Thoracic aorta (tissue), 2 donors: ENCODE data around the gene LAGE3. TPM values are rescaled to one million over a fixed set of nuclear protein-coding genes. Genes with fewer than 3 reads are reported as not detected.

Experiments
- ATAC-seq: fragments of 150-250 bp; one replicate; pipeline ENCODE4 v1.8.0; 2017; ENCODE audit warnings: low read depth; ENCODE audit not compliant: insufficient number of reproducible peaks, low FRiP score
- DNase-seq: peaks from one replicate; pipeline ENCODE4 v3.0.0-alpha.2; 2020; ENCODE audit warnings: low spot score
- H3K27ac ChIP-seq, 2 donors: fragments of 200-600 bp; sonication (generic); 1 replicate in 1 of 2; 2 replicates in 1 of 2; pipeline ENCODE4 v1.5.1; 2016; ENCODE audit warnings: mild to moderate bottlenecking in 2 of 2, moderate library complexity in 2 of 2
- H3K27me3 ChIP-seq: fragments of 200-600 bp; sonication (generic); replicated peaks from 2 replicates; pipeline ENCODE4 v1.6.0; 2016; ENCODE audit warnings: mild to moderate bottlenecking; ENCODE audit not compliant: insufficient read depth
- H3K36me3 ChIP-seq: fragments of 200-600 bp; sonication (generic); one replicate; pipeline ENCODE4 v1.5.1; 2016
- H3K4me1 ChIP-seq, 2 donors: fragments of 200-600 bp; sonication (generic); 1 replicate in 1 of 2; 2 replicates in 1 of 2; pipeline versions ENCODE4 v1.5.1 to v1.6.0; 2016; ENCODE audit warnings: low read depth in 2 of 2, mild to moderate bottlenecking in 1 of 2; ENCODE audit not compliant: control insufficient read depth in 1 of 2
- H3K4me3 ChIP-seq: fragments of 200-600 bp; sonication (generic); 2 replicates; pipeline ENCODE4 v1.5.1; 2016; ENCODE audit warnings: mild to moderate bottlenecking
- H3K9me3 ChIP-seq: fragments of 200-600 bp; sonication (generic); 2 replicates; pipeline ENCODE4 v1.5.1; 2016
- total RNA-seq, 2 donors: library from RNA; depleted of rRNA; stranded (reverse); fragments of >200 nt; gene quantifications; one replicate each; pipeline versions ENCODE4 v1.1.0 to v1.2.3, GENCODE V29; 2016
- TF ChIP-seq, protein P1 (sequence below): fragments of 200-600 bp; sonication (generic); IDR thresholded peaks from one replicate; pipeline ENCODE4 v1.5.1; 2019; ENCODE audit warnings: antibody characterized with exemption

LAGE3 gene
- total RNA-seq, 2 donors from 2014 or later: 2.1 to 8.9 TPM

DNA sequence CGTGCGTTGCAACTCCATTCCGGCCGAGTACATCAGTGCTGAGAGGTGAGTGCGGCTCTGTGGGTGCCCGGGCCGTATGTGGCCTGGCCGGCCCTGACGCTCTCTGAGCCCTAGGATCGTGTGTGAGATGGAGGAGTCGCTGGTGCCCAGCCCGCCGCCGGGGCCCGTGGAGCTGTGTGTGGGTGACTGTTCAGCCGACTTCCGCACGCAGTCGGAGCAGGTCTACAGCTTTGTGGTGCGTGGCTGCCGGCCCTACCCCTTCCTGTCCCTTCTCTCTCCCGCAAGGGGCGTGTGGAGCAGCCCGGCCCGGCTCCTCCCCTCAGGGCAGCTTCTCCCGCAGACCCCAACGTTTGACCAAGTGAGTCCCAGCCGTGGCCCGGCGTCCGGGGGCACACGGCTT lies 13.0 kb downstream of the LAGE3 start:
- no peak for DNase-seq
- H3K27ac ChIP-seq: no peak overlapping the region
- no peak overlapping the region for H3K4me3 ChIP-seq
- no peaks in the 10 kb centered on the region for H3K9me3 ChIP-seq
- H3K36me3 ChIP-seq: peaks cover 16% of the 10 kb centered on the region
- no peaks in the 10 kb centered on the region for H3K4me1 ChIP-seq
- ATAC-seq: no peak
- no peaks in the 10 kb centered on the region for H3K27me3 ChIP-seq
- TF ChIP-seq, protein P1, sequence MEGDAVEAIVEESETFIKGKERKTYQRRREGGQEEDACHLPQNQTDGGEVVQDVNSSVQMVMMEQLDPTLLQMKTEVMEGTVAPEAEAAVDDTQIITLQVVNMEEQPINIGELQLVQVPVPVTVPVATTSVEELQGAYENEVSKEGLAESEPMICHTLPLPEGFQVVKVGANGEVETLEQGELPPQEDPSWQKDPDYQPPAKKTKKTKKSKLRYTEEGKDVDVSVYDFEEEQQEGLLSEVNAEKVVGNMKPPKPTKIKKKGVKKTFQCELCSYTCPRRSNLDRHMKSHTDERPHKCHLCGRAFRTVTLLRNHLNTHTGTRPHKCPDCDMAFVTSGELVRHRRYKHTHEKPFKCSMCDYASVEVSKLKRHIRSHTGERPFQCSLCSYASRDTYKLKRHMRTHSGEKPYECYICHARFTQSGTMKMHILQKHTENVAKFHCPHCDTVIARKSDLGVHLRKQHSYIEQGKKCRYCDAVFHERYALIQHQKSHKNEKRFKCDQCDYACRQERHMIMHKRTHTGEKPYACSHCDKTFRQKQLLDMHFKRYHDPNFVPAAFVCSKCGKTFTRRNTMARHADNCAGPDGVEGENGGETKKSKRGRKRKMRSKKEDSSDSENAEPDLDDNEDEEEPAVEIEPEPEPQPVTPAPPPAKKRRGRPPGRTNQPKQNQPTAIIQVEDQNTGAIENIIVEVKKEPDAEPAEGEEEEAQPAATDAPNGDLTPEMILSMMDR: no peak

DNA sequence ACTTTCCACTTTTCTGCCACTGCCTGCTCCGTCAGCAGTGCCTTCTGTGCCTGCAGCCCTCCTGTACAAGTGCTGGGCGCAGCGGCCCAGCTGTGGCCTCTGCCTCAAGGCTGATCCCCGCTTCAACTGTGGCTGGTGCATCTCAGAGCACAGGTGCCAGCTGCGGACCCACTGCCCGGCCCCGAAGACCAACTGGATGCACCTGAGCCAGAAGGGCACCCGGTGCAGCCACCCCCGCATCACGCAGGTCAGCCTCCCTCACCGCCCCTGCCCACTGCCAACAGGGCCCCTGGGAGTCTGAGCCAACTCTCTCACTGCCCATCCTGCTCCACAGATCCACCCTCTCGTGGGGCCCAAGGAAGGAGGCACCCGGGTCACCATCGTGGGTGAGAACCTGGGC lies 13.5 kb downstream of the LAGE3 start:
- H3K27me3 ChIP-seq: no peaks in the 10 kb centered on the region
- H3K4me1 ChIP-seq: no peaks in the 10 kb centered on the region
- ATAC-seq: no peak
- no peak overlapping the region for H3K4me3 ChIP-seq
- no peak overlapping the region for H3K27ac ChIP-seq
- no peaks in the 10 kb centered on the region for H3K9me3 ChIP-seq
- TF ChIP-seq, protein P1: no peak
- no peak for DNase-seq
- H3K36me3 ChIP-seq: peaks cover 15% of the 10 kb centered on the region

DNA sequence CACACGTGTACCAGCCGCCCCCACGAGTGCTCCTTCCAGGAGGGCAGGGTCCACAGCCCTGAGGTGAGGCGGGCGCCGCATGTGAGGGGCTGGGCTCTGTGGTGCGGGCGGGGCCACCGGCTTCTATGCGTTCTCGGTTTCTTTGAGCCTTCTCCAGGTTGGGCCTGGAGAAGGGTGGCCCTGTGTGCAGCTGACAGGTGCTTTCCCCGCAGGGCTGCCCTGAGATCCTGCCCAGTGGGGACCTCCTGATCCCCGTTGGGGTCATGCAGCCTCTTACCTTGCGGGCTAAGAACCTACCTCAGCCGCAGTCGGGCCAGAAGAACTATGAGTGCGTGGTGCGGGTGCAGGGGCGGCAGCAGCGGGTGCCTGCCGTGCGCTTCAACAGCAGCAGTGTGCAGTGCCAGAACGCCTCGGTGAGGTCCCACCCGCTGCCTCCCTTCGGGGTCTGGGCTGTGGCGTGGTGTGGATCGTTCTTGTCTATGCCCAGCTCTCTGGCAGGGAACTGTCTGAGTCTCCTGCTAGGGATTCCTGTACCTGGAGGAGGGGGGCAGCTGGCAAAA lies 14.2 kb downstream of the LAGE3 start:
- no peak overlapping the region for H3K27ac ChIP-seq
- H3K9me3 ChIP-seq: no peaks in the 10 kb centered on the region
- H3K27me3 ChIP-seq: no peaks in the 10 kb centered on the region
- DNase-seq (no peak), ATAC-seq (no peak)
- TF ChIP-seq, protein P1: no peak
- H3K36me3 ChIP-seq: peaks cover 15% of the 10 kb centered on the region
- H3K4me1 ChIP-seq: peaks cover 0 to 6% of the 10 kb centered on the region in 2 donors
- no peak overlapping the region for H3K4me3 ChIP-seq

DNA sequence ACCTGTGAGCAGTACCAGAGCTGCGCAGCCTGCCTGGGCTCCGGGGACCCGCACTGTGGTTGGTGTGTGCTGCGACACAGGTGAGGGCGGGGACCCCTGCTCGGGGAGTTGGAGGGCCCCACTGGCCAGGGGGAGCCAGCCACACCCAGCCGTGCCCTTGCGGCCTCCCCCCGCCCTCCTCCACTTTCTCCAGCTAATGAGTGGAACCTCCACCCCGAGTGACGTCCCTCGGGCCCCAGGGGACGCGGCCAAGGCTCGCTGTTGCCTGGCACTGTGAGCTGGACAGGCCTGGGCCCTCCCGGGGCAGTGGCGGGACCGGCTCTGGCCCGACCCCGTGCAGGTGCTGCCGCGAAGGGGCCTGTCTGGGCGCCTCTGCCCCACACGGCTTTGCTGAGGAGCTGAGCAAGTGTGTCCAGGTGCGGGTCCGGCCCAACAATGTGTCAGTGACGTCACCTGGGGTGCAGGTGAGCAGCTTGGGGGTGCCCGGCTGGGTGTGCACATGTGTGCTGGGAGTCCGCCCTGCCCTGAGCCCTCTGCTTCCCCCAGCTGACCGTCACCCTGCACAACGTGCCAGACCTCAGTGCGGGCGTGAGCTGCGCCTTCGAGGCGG lies 15.4 kb downstream of the LAGE3 start:
- H3K4me1 ChIP-seq: peaks cover 0 to 10% of the 10 kb centered on the region in 2 donors
- H3K9me3 ChIP-seq: no peaks in the 10 kb centered on the region
- H3K27me3 ChIP-seq: no peaks in the 10 kb centered on the region
- H3K27ac ChIP-seq: no peak overlapping the region
- H3K36me3 ChIP-seq: peaks cover 15% of the 10 kb centered on the region
- DNase-seq: no peak
- TF ChIP-seq, protein P1: no peak
- H3K4me3 ChIP-seq: no peak overlapping the region
- ATAC-seq: no peak

DNA sequence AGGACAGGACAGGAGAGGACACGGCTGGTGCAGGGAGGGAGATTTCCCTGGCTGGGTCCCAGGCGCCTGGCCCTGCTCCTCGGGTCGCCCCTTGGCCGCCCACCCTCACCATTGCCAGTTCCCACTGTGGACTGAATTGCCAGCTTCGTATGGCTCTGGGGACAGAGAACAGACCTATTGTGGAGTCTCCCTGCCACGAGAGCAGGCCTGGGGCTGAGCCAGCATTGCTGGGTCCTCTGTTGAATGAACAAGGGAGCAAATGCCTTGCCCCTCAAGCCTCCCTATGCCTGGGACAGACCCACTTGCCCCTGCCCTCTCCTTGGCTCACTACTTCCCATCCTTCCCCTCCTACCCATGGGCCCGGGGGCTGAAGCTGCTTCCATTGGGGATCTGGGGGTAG lies 16.7 kb downstream of the LAGE3 start:
- DNase-seq (no peak), ATAC-seq (no peak)
- H3K27me3 ChIP-seq: no peaks in the 10 kb centered on the region
- H3K27ac ChIP-seq: no peak overlapping the region
- no peak overlapping the region for H3K4me3 ChIP-seq
- H3K4me1 ChIP-seq: peaks cover 0 to 10% of the 10 kb centered on the region in 2 donors
- TF ChIP-seq, protein P1: no peak
- no peaks in the 10 kb centered on the region for H3K9me3 ChIP-seq
- peaks cover 15% of the 10 kb centered on the region for H3K36me3 ChIP-seq
